Thoracic aorta (tissue), 2 donors: ENCODE measurements around the gene FAM98A. TPM values are rescaled to one million over a fixed set of nuclear protein-coding genes. Genes with fewer than 3 reads are reported as not detected.

Experiments used
- ATAC-seq: fragments of 150-250 bp; one replicate; pipeline ENCODE4 v1.8.0; 2017; ENCODE audit warnings: low read depth; ENCODE audit not compliant: insufficient number of reproducible peaks, low FRiP score
- DNase-seq: peaks from one replicate; pipeline ENCODE4 v3.0.0-alpha.2; 2020; ENCODE audit warnings: low spot score
- H3K27ac ChIP-seq, 2 donors: fragments of 200-600 bp; sonication (generic); 1 replicate in 1 of 2; 2 replicates in 1 of 2; pipeline ENCODE4 v1.5.1; 2016; ENCODE audit warnings: mild to moderate bottlenecking in 2 of 2, moderate library complexity in 2 of 2
- H3K27me3 ChIP-seq: fragments of 200-600 bp; sonication (generic); replicated peaks from 2 replicates; pipeline ENCODE4 v1.6.0; 2016; ENCODE audit warnings: mild to moderate bottlenecking; ENCODE audit not compliant: insufficient read depth
- H3K36me3 ChIP-seq: fragments of 200-600 bp; sonication (generic); one replicate; pipeline ENCODE4 v1.5.1; 2016
- H3K4me1 ChIP-seq, 2 donors: fragments of 200-600 bp; sonication (generic); 1 replicate in 1 of 2; 2 replicates in 1 of 2; pipeline versions ENCODE4 v1.5.1 to v1.6.0; 2016; ENCODE audit warnings: low read depth in 2 of 2, mild to moderate bottlenecking in 1 of 2; ENCODE audit not compliant: control insufficient read depth in 1 of 2
- H3K4me3 ChIP-seq: fragments of 200-600 bp; sonication (generic); 2 replicates; pipeline ENCODE4 v1.5.1; 2016; ENCODE audit warnings: mild to moderate bottlenecking
- H3K9me3 ChIP-seq: fragments of 200-600 bp; sonication (generic); 2 replicates; pipeline ENCODE4 v1.5.1; 2016
- CTCF ChIP-seq: fragments of 200-600 bp; sonication (generic); IDR thresholded peaks from one replicate; pipeline ENCODE4 v1.5.1; 2019; ENCODE audit warnings: antibody characterized with exemption
- total RNA-seq, 2 donors: library from RNA; depleted of rRNA; stranded (reverse); fragments of >200 nt; gene quantifications; one replicate each; pipeline versions ENCODE4 v1.1.0 to v1.2.3, GENCODE V29; 2016

The FAM98A gene
- total RNA-seq, 2 donors from 2014 or later, result 75.9 to 94.7 TPM

GRCh38 chr2:33617401-33617800, 18.3 kb upstream of the FAM98A start:
- H3K27me3 ChIP-seq, result no peaks in the 10 kb centered on the region
- no peak for TF ChIP-seq CTCF
- H3K4me3 ChIP-seq, result no peak overlapping the region
- no peaks in the 10 kb centered on the region for H3K9me3 ChIP-seq
- ATAC-seq, result no peak
- DNase-seq, result no peak
- H3K27ac ChIP-seq, result no peak overlapping the region
- H3K4me1 ChIP-seq, result no peaks in the 10 kb centered on the region
- H3K36me3 ChIP-seq, result no peaks in the 10 kb centered on the region

GRCh38 chr2:33616873-33617272, 17.8 kb upstream of the FAM98A start:
- Histone ChIP-seq H3K4me1 (no peaks in the 10 kb centered on the region), H3K4me3 (no peak overlapping the region), H3K27ac (no peak overlapping the region), H3K9me3 (no peaks in the 10 kb centered on the region), H3K36me3 (no peaks in the 10 kb centered on the region), H3K27me3 (no peaks in the 10 kb centered on the region)
- ATAC-seq, result no peak
- no peak for DNase-seq
- TF ChIP-seq CTCF, result no peak

- H3K36me3 ChIP-seq, result no peaks in the 10 kb centered on the region
- no peaks in the 10 kb centered on the region for H3K27me3 ChIP-seq
- H3K4me1 ChIP-seq, result no peaks in the 10 kb centered on the region
- no peaks in the 10 kb centered on the region for H3K9me3 ChIP-seq
- H3K4me3 ChIP-seq, result no peak overlapping the region
- TF ChIP-seq CTCF, result no peak
- no peak for ATAC-seq
- no peak for DNase-seq
- H3K27ac ChIP-seq, result no peak overlapping the region
These were observed 15.1 kb upstream of the FAM98A start for GRCh38 chr2:33614190-33614589.

- H3K4me3 ChIP-seq, result no peak overlapping the region
- no peaks in the 10 kb centered on the region for H3K27me3 ChIP-seq
- H3K36me3 ChIP-seq, result no peaks in the 10 kb centered on the region
- H3K27ac ChIP-seq, result no peak overlapping the region
- no peak for TF ChIP-seq CTCF
- peaks cover 0 to 5% of the 10 kb centered on the region in 2 donors for H3K4me1 ChIP-seq
- no peaks in the 10 kb centered on the region for H3K9me3 ChIP-seq
- DNase-seq (no peak), ATAC-seq (no peak)
These were observed 8.8 kb upstream of the FAM98A start for GRCh38 chr2:33607905-33608304.

- Histone ChIP-seq H3K4me3 (no peak overlapping the region), H3K27ac (no peak overlapping the region), H3K4me1 (peaks cover 0 to 5% of the 10 kb centered on the region in 2 donors), H3K9me3 (no peaks in the 10 kb centered on the region), H3K27me3 (no peaks in the 10 kb centered on the region), H3K36me3 (no peaks in the 10 kb centered on the region)
- DNase-seq (no peak), ATAC-seq (no peak)
- TF ChIP-seq CTCF, result no peak
These were observed 8.2 kb upstream of the FAM98A start for GRCh38 chr2:33607251-33607721.
